ENCODE data around the gene TEAD1. TPM values are rescaled to one million over a fixed set of nuclear protein-coding genes. Genes with fewer than 3 reads are reported as not detected.

Gene TEAD1
- total RNA-seq, 1 donor from 2014 or later: 62.5 TPM

GRCh38 chr11:12936200-12936599 lies 262.0 kb downstream of the TEAD1 start:
- Mint-ChIP-seq H3K4me3 (ENCODE audit: unreplicated experiment) (no peak overlapping the region), H3K9me3 (ENCODE audit: unreplicated experiment) (peaks cover 3% of the 10 kb centered on the region), H3K36me3 (ENCODE audit: unreplicated experiment) (no peaks in the 10 kb centered on the region), H3K27me3 (ENCODE audit: unreplicated experiment) (peaks cover 2% of the 10 kb centered on the region), H3K27ac (ENCODE audit: unreplicated experiment) (no peak overlapping the region), H3K4me1 (ENCODE audit: low read depth, unreplicated experiment) (no peaks in the 10 kb centered on the region)
- TF ChIP-seq, protein P1, sequence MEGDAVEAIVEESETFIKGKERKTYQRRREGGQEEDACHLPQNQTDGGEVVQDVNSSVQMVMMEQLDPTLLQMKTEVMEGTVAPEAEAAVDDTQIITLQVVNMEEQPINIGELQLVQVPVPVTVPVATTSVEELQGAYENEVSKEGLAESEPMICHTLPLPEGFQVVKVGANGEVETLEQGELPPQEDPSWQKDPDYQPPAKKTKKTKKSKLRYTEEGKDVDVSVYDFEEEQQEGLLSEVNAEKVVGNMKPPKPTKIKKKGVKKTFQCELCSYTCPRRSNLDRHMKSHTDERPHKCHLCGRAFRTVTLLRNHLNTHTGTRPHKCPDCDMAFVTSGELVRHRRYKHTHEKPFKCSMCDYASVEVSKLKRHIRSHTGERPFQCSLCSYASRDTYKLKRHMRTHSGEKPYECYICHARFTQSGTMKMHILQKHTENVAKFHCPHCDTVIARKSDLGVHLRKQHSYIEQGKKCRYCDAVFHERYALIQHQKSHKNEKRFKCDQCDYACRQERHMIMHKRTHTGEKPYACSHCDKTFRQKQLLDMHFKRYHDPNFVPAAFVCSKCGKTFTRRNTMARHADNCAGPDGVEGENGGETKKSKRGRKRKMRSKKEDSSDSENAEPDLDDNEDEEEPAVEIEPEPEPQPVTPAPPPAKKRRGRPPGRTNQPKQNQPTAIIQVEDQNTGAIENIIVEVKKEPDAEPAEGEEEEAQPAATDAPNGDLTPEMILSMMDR (IDR thresholded peaks at IDR 0.05; ENCODE audit: partially characterized antibody, unreplicated experiment): no peak
- no peak for DNase-seq

GRCh38 chr11:12938590-12939247 lies 264.5 kb downstream of the TEAD1 start:
- Mint-ChIP-seq H3K36me3 (ENCODE audit: unreplicated experiment) (no peaks in the 10 kb centered on the region), H3K4me1 (ENCODE audit: low read depth, unreplicated experiment) (no peaks in the 10 kb centered on the region), H3K27ac (ENCODE audit: unreplicated experiment) (no peak overlapping the region), H3K4me3 (ENCODE audit: unreplicated experiment) (no peak overlapping the region), H3K27me3 (ENCODE audit: unreplicated experiment) (peaks cover 2% of the 10 kb centered on the region), H3K9me3 (ENCODE audit: unreplicated experiment) (peaks cover 3% of the 10 kb centered on the region)
- TF ChIP-seq, protein P1 (IDR thresholded peaks at IDR 0.05; ENCODE audit: partially characterized antibody, unreplicated experiment): no peak
- no peak for DNase-seq

DNA sequence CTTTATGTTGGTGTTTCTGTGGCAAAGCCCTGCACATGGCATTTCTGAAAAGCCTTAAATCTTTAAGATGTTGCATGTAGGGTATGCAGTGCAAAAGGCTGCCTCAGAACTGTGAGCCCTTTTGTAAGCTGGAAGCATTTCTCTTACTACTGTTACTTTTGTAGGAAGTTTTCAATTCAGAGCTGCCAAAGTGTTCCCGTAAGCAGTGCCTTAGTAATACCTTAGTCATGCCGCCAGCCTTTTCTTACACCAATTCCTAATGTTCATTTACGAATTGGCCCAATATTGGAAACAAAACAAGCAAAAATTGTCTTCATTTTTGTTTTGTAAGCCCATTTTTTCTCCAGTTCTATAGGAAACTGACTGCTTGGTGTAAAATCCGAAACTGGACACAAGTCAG lies 267.4 kb downstream of the TEAD1 start:
- Mint-ChIP-seq H3K9me3 (ENCODE audit: unreplicated experiment) (peaks cover 3% of the 10 kb centered on the region), H3K27ac (ENCODE audit: unreplicated experiment) (no peak overlapping the region), H3K27me3 (ENCODE audit: unreplicated experiment) (peaks cover 2% of the 10 kb centered on the region), H3K36me3 (ENCODE audit: unreplicated experiment) (no peaks in the 10 kb centered on the region), H3K4me3 (ENCODE audit: unreplicated experiment) (no peak overlapping the region), H3K4me1 (ENCODE audit: low read depth, unreplicated experiment) (no peaks in the 10 kb centered on the region)
- no peak for DNase-seq
- TF ChIP-seq, protein P1 (IDR thresholded peaks at IDR 0.05; ENCODE audit: partially characterized antibody, unreplicated experiment): no peak

DNA sequence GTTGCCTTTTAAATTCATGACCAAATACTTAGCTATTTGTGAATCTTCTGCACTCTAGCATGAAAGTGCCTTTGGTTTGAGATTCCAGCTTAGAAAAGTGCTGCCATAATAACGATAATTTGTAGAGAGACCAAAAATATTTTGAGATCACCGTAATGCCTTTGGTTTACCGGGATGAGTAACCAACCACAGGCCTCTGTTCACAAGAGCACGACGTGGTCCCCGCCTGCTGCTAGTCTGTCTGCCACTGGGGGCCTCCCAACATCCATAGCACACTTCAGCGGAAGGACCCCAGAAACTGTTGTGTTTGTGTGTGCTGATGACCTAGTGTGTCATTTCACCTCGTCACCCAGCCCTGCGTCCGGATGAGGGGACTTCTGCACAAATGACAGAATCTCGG lies 267.9 kb downstream of the TEAD1 start:
- Mint-ChIP-seq H3K4me3 (ENCODE audit: unreplicated experiment) (no peak overlapping the region), H3K36me3 (ENCODE audit: unreplicated experiment) (no peaks in the 10 kb centered on the region), H3K27me3 (ENCODE audit: unreplicated experiment) (peaks cover 2% of the 10 kb centered on the region), H3K9me3 (ENCODE audit: unreplicated experiment) (peaks cover 3% of the 10 kb centered on the region), H3K4me1 (ENCODE audit: low read depth, unreplicated experiment) (no peaks in the 10 kb centered on the region), H3K27ac (ENCODE audit: unreplicated experiment) (no peak overlapping the region)
- TF ChIP-seq, protein P1 (IDR thresholded peaks at IDR 0.05; ENCODE audit: partially characterized antibody, unreplicated experiment): no peak
- DNase-seq: no peak

GRCh38 chr11:12943311-12943710 lies 269.1 kb downstream of the TEAD1 start:
- TF ChIP-seq, protein P1 (IDR thresholded peaks at IDR 0.05; ENCODE audit: partially characterized antibody, unreplicated experiment): no peak
- no peak overlapping the region for H3K27ac Mint-ChIP-seq (ENCODE audit: unreplicated experiment)
- peaks cover 3% of the 10 kb centered on the region for H3K9me3 Mint-ChIP-seq (ENCODE audit: unreplicated experiment)
- DNase-seq: no peak
- no peaks in the 10 kb centered on the region for H3K36me3 Mint-ChIP-seq (ENCODE audit: unreplicated experiment)
- H3K27me3 Mint-ChIP-seq (ENCODE audit: unreplicated experiment): peaks cover 2% of the 10 kb centered on the region
- no peaks in the 10 kb centered on the region for H3K4me1 Mint-ChIP-seq (ENCODE audit: low read depth, unreplicated experiment)
- no peak overlapping the region for H3K4me3 Mint-ChIP-seq (ENCODE audit: unreplicated experiment)
